Right hindlimb (tissue), 1 donor: ENCODE data around the gene CCL1.

Source experiments
- DNase-seq: peaks from one replicate; pipeline ENCODE4 v3.0.0-alpha.2; 2018

CCL1 gene

GRCh38 chr17:34382621-34383124, 19.6 kb upstream of the CCL1 start:
- no peak for DNase-seq

GRCh38 chr17:34379868-34380267, 16.8 kb upstream of the CCL1 start:
- no peak for DNase-seq

- no peak for DNase-seq
Measured at GRCh38 chr17:34378664-34379101, 15.7 kb upstream of the CCL1 start.

- DNase-seq = no peak
Measured at GRCh38 chr17:34377078-34377823, 14.2 kb upstream of the CCL1 start.

- DNase-seq = no peak
Measured at GRCh38 chr17:34375426-34375997, 12.5 kb upstream of the CCL1 start.

DNA sequence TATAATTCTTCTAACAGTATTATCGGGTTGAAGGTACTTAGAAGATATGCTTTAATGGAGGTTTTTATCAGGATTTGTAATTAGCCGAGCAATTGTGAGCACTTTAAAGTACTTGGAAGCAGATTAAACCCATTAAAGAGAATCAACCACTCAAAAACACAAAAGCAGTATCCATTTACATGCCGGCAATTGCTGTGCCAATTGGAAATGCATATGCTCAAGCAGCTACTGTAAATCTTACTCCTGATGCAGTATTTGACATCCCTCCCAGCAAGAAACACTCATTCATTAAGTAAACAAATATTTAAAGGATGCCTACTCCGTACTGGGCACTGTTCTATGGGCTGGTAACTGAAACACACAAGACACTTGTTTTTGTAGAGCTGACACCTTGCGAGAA, 11.4 kb upstream of the CCL1 start:
- DNase-seq = no peak

DNA sequence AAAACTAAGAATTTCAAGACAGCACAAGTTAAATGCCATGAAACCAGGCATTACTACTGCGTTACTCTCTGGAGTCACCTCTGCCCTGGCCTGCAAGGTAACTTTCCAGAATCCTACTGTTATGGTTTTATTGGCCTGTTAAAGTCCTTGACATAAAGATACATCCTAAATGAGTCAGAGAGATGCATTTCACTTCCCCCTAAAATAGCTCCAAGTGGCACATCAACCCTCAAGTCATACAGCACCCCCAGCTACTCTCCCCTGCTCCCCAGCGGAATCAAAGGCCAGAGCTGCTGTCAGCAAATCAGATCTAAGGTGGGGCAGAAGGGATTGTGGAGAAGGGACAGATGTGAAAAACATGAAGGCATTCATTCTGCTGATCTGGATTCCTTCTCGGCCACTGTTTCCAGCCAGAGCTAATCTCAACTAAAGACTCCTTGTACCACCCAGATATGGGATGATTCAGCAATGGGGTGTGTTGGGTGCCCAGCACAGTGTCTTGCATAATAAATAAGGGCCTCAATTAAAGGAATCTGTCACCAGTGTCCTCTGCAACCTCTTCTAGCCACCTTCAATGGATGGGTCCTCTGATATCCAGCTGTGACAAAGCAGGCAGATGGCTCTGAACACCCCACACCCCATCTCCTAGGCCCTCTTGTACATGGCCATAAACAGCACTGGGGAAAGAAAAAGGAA, 8.5 kb upstream of the CCL1 start:
- no peak for DNase-seq

GRCh38 chr17:34370997-34371395, 8.0 kb upstream of the CCL1 start:
- no peak for DNase-seq

DNA sequence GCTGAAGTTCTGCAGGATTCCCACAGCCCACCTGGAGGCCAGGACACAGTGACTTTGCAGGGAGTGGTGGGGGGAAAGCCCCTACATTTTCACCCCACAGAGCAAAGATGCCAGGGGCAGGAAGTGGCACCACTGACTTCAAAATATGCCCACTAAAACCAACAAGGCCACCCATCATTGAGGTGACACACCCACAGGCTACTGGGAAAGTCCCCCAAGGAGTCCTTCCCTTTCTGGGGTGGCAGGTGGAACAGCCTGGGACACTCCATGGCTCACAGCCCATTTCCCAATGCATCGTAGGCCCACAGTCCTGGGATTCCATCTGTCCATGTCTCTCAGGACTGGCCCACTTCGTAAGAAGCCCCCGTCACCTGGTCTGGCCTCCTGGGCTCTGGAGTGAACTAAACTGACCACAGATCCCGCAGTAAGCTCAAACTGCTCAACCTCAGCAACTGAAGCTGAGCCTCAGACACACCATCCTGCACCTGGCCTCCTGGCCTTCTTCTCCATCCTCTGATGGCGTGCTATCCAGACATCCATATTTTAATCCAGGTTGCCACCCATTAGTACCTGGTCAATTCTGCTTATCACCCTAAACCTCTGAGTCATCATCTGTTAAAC, 7.5 kb upstream of the CCL1 start:
- no peak for DNase-seq

GRCh38 chr17:34369571-34369970, 6.5 kb upstream of the CCL1 start:
- DNase-seq = no peak

DNA sequence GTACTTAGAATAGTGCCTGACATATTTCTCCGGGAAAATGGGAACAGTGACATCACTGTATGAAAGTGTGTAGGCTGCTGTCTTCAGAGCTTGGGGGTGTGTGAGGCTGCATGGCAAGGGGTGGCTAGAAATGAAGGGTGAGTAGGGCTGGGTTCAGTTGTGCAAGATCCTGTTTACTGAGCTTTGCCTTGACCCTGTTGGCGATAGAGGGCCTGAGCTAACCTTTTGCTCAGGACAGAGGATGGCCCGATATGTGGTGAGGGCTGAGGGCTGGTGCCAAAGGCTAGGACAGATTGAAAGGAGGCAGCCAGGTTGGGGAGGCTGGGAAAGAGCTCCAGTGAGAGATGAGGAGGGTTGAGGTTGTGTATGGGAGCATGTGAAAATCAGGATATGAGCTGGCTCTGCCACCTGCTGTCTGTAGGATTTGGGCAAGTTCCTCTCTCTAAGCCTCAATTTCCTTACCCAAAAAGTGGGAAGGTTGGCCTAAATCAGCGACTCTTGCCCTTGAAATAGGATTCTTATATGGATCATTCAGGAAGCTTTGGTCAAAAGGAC, 6.0 kb upstream of the CCL1 start:
- DNase-seq = no peak

DNA sequence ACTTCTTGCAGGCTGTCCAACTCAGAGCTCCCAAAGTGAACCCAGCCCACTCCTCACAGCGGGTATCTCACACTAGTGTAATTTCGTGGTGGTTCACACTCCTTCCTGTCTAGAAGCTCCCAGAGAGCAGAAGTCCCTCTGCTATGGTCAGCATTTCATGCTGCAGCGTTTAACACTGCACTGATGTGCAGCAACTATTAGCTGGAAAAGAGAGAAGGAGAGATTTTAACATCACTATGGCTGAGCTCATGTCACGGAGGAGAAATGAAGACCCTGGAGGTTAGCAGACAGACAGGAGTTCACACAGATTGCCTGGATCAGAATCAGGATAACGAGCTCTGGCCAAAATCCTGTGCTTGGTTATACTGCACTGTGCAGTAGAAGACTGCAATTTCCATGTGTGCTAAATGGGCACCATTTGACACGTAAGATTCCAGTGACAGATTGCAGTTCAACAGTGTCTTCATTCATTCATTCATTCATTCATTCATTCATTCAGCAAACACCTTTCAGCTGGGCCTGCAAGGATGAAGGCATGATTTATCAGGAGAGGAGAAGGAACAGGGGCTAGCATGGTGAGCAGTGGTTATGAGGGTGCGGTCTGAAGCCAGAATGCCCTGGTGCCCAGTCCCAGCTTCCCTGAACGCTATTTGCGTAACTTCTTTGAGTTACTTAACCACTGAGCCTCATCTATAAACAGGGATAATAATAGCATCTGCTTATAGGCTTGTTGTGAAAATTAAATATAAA, 5.3 kb upstream of the CCL1 start:
- no peak for DNase-seq

DNA sequence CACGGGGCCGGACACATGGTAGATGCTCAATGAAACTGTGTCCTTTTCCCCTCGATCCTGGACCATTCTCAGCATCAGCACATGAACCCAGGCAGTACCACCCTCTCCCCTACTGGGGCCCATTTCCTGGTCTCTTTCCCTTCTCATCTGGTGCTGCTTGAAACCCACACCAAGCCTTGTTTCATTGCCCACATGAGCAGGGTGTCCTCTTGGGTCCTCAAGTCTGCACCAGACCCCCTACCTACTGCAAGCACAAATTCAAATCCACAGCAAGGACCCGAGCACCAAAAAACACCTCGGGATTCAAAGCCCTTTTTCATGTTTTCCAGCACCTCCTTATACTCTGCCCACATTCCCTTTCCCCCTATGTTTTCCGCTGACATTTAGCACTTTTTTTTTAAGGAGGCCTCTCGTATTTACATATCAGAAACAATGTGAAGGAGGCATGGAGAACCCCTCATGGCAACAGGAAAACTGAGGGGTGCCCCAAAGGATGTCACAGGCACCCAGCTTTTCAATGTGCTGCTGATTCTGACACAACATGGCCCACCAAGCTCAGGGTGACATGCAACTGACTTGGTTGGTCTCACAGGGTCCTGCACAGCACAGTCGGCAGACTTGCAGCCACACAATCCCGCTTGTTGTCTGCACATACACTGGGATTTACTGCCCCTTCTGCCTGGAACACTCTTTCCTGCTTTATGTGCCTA, 4.6 kb upstream of the CCL1 start:
- DNase-seq = no peak

GRCh38 chr17:34366529-34367107, 3.6 kb upstream of the CCL1 start:
- no peak for DNase-seq

DNA sequence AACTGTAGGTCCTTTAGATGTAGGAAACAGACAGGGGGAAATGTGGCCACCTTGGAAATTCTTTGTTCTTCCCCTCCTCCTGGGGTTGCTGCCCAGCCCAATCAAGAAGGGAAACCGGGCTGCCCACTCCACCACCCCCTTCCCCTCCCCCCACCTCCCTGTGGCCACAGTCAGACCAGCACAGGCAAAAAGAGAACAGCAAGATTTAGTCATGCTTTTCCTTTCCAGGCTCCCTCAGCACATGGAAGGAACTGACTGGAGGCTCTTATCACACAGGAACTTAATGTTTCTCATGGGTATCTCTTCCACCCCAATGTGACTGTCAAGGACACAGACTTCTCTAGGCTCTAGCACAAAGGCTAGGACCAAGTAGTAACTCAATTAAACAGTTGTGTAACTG, 3.0 kb upstream of the CCL1 start:
- DNase-seq = no peak

DNA sequence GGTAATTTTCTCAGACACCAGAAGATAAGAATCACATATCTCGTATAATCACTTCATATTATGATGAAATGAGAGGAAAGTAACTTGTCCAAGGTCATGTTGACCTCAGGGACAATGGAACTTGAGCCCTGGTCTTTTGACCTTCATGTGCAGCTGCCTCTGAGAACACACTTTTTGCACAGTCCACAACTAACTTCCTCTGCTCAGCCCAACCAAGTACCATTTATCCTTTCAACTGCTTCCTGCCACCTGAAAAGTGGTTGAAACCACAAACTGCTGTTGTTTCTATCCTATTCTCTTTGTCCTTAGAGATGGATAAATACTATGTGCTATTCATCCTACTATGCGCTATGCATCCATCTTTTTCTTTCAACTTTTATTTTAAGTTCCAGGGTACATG, 2.3 kb upstream of the CCL1 start:
- DNase-seq = no peak

DNA sequence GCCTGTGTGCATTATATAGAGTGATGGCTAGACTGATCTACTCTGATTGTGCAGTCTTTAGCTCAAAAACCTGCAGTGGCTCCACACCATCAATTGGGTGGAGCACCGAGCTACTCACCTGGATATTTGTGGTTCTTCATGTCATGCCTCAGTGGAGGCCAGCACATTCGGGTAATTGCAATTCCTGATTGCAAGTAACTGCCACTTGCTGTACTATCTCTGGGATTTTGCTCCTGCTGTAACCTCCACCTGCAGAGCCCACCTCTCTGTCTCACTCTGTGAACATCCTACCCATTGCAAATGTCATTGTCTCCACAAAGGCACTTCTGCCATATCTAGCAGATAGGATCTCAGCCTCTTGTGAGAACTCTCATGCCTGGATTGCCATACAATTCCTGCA, 1.7 kb upstream of the CCL1 start:
- DNase-seq = no peak

- peak; percentile 92 for DNase-seq
Measured at GRCh38 chr17:34361478-34362061, 1.5 kb downstream of the CCL1 start.

DNA sequence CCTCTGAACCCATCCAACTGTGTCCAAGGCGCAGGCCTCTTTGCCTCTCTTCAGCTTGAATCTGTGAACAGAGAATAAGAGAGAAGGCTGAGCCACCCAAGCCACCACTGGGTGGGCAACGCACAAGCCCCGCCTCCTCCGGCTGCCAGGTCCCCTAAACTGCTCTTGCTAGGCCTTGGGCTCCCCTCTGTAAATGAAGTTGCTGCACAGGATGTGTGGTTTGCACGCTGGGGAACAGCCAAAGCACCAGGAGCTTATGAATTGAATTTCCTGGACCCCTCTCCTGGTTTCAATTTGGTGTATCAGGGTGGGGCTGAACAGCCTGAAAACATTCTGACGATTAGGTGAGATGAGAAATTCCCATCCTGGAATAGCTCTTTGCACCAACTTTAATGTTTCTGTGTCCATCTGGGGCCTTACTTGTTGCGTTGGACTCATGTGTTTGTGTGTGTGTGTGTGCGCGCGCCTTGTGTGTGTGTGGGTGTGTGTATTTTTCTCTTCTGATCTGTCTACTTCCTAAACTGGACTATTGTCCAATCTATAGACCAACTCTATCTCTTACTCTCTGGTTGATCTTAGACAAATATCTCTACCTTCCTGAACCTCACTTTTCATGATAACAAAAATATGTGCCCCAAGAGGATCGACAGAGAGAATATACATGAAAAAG, 2.3 kb downstream of the CCL1 start:
- DNase-seq = no peak

DNA sequence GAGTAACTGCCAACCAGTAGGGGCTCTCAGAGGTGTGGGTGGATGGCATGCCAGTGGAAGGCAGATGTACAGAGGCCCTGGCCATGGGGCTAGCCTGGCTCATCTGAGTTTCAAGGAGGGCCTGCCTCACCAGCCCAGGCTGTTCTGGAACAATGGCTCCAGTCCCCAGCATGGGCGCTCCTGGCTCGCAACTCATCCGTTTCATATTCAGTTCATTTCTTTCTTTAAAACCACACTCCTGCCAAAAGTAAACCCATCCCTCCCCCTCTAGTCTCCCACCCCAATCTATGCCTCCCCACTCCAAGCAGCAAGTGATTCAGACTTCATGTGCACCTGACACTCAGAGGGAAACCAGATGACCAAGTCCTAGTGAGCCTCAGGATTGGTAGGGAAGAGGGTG, 4.4 kb downstream of the CCL1 start:
- DNase-seq = no peak

- no peak for DNase-seq
Measured at GRCh38 chr17:34357398-34357797, 5.6 kb downstream of the CCL1 start.
